SK-N-SH (cell line): ENCODE data around the gene POU6F2. TPM values are rescaled to one million over a fixed set of nuclear protein-coding genes. Genes with fewer than 3 reads are reported as not detected.

Experiments
- CTCF ChIA-PET: fragments of 300-600, 350-600 bp; formaldehyde crosslinking; extraction: SDS; loops from one replicate; lab custom pipeline; 2021; lab: Yijun Ruan, JAX
- POLR2A ChIA-PET: fragments of 350-600 bp; sonication (Branson Sonifier 250); formaldehyde crosslinking; extraction: SDS; loops from one replicate; lab custom pipeline; 2020; ENCODE audit warnings: antibody characterized with exemption, inconsistent platforms; lab: Yijun Ruan, JAX
- DNase-seq: peaks from one replicate; pipeline ENCODE4 v3.0.0; 2012
- H2AFZ ChIP-seq: fragments of 200-600 bp; sonication (generic); 2 replicates; pipeline ENCODE4 v1.8.1; 2016; ENCODE audit warnings: antibody characterized with exemption, mild to moderate bottlenecking, low read depth
- H3F3A ChIP-seq: fragments of 200-600 bp; sonication (generic); replicated peaks from 2 replicates; pipeline ENCODE3; 2016; ENCODE audit warnings: antibody characterized with exemption, mild to moderate bottlenecking; ENCODE audit not compliant: insufficient read depth
- H3K27ac ChIP-seq, 2 experiments: fragments of 200-500 bp in 1 of 2; fragments of 200-600 bp in 1 of 2; sonication (Bioruptor generic) in 1 of 2; sonication (generic), shearing (Covaris generic) in 1 of 2; 2 replicates each; pipeline versions ENCODE4 v1.5.1 to v1.6.1; 2014 to 2016; ENCODE audit warnings: low read depth in 2 of 2, inconsistent platforms in 1 of 2, low read length in 1 of 2, mild to moderate bottlenecking in 1 of 2, mixed read lengths in 1 of 2
- H3K27me3 ChIP-seq: fragments of 200-600 bp; sonication (generic), shearing (Covaris generic); 2 replicates; pipeline ENCODE4 v1.6.1; 2016; ENCODE audit warnings: mixed run types; ENCODE audit not compliant: insufficient read depth
- H3K36me3 ChIP-seq, 2 experiments: fragments of 200-500 bp in 1 of 2; fragments of 200-600 bp in 1 of 2; sonication (Bioruptor generic) in 1 of 2; sonication (generic) in 1 of 2; replicated peaks in 1 of 2; 2 replicates each; pipeline versions ENCODE3 to v1.5.1; 2014 to 2016; ENCODE audit warnings: low read length in 1 of 2, mild to moderate bottlenecking in 1 of 2; ENCODE audit not compliant: insufficient read depth in 2 of 2, control insufficient read depth in 1 of 2
- H3K4me1 ChIP-seq, 2 experiments: fragments of 200-500 bp in 1 of 2; fragments of 200-600 bp in 1 of 2; sonication (Bioruptor generic) in 1 of 2; sonication (generic), shearing (Covaris generic) in 1 of 2; 2 replicates each; pipeline versions ENCODE4 v1.5.1 to v1.6.1; 2014 to 2016; ENCODE audit warnings: low read depth in 1 of 2, low read length in 1 of 2, mixed run types in 1 of 2; ENCODE audit not compliant: insufficient read depth in 2 of 2, control insufficient read depth in 1 of 2
- H3K4me2 ChIP-seq: fragments of 200-600 bp; sonication (generic), shearing (Covaris generic); 2 replicates; pipeline ENCODE4 v1.6.1; 2017; ENCODE audit warnings: mixed run types
- H3K4me3 ChIP-seq, 2 experiments: fragments of 200-500 bp in 1 of 2; fragments of 200-600 bp in 1 of 2; sonication (Bioruptor generic) in 1 of 2; sonication (generic), shearing (Covaris generic) in 1 of 2; 2 replicates each; pipeline versions ENCODE4 v1.5.1 to v1.8.1; 2014 to 2016; ENCODE audit warnings: low read depth in 2 of 2, inconsistent platforms in 1 of 2, low read length in 1 of 2, mild to moderate bottlenecking in 1 of 2, mixed read lengths in 1 of 2, moderate library complexity in 1 of 2
- H3K79me2 ChIP-seq: fragments of 200-600 bp; sonication (generic); 2 replicates; pipeline ENCODE4 v1.8.1; 2017; ENCODE audit warnings: mild to moderate bottlenecking; ENCODE audit not compliant: insufficient read depth
- H3K9ac ChIP-seq: fragments of 200-600 bp; sonication (generic); 2 replicates; pipeline ENCODE4 v1.6.1; 2017; ENCODE audit warnings: mixed run types
- H3K9me2 ChIP-seq: fragments of 200-600 bp; sonication (generic); 2 replicates; pipeline ENCODE4 v1.6.1; 2017; ENCODE audit warnings: mixed run types
- H3K9me3 ChIP-seq: fragments of 200-600 bp; sonication (generic); 2 replicates; pipeline ENCODE4 v1.6.1; 2017; ENCODE audit warnings: mixed run types, mild to moderate bottlenecking, moderate library complexity
- H4K20me1 ChIP-seq: fragments of 200-600 bp; sonication (generic); 2 replicates; pipeline ENCODE4 v1.6.1; 2017; ENCODE audit warnings: mild to moderate bottlenecking, mixed run types; ENCODE audit not compliant: insufficient read depth
- CTCF ChIP-seq: fragments of 200-600 bp; sonication (generic); IDR thresholded peaks from 2 replicates; pipeline ENCODE4 v1.6.1; 2017; ENCODE audit warnings: antibody characterized with exemption, mild to moderate bottlenecking, moderate library complexity
- ELF1 ChIP-seq: IDR thresholded peaks from 2 replicates; pipeline ENCODE4 v1.4.0; 2012
- EZH2phosphoT487 ChIP-seq: fragments of 200-600 bp; sonication (generic); IDR thresholded peaks from 2 replicates; pipeline ENCODE4 v1.6.1; 2017; ENCODE audit warnings: low read depth, mixed run types, mild to moderate bottlenecking, antibody characterized with exemption, moderate library complexity, borderline replicate concordance
- FOXM1 ChIP-seq: IDR thresholded peaks from 2 replicates; pipeline ENCODE4 v1.4.0; 2012; ENCODE audit warnings: low read depth, mild to moderate bottlenecking
- GABPA ChIP-seq: IDR thresholded peaks from 2 replicates; pipeline ENCODE4 v1.4.0; 2012; ENCODE audit warnings: low read depth, mild to moderate bottlenecking
- GATA2 ChIP-seq: sonication (generic); formaldehyde crosslinking; IDR thresholded peaks from 2 replicates; pipeline ENCODE4 v1.5.0; 2020; ENCODE audit warnings: mild to moderate bottlenecking, missing genetic modification reagents
- IRF3 ChIP-seq: fragments of 150-350 bp; IDR thresholded peaks from 2 replicates; pipeline ENCODE4 v1.6.1; 2016; ENCODE audit warnings: mild to moderate bottlenecking, low read depth, low read length
- MAX ChIP-seq: IDR thresholded peaks from 2 replicates; pipeline ENCODE4 v1.4.0; 2012; ENCODE audit warnings: low read depth
- NFIC ChIP-seq: IDR thresholded peaks from 2 replicates; pipeline ENCODE4 v1.4.0; 2012; ENCODE audit warnings: borderline replicate concordance
- NRF1 ChIP-seq: IDR thresholded peaks from 2 replicates; pipeline ENCODE4 v1.6.1; 2012; ENCODE audit warnings: low read depth, mild to moderate bottlenecking, low read length
- POLR2AphosphoS5 ChIP-seq: IDR thresholded peaks from 2 replicates; pipeline ENCODE4 v1.6.1; 2012; ENCODE audit warnings: low read depth, low read length
- RCOR1 ChIP-seq: fragments of 150-350 bp; IDR thresholded peaks from 2 replicates; pipeline ENCODE4 v1.6.1; 2017; ENCODE audit warnings: antibody characterized with exemption, low read length
- RFX5 ChIP-seq: IDR thresholded peaks from 2 replicates; pipeline ENCODE4 v1.6.1; 2012; ENCODE audit warnings: mild to moderate bottlenecking, improper control_type of control experiment, low read length
- RXRA ChIP-seq: IDR thresholded peaks from 2 replicates; pipeline ENCODE4 v1.4.0; 2012; ENCODE audit warnings: low read depth, mild to moderate bottlenecking, borderline replicate concordance
- SIN3A ChIP-seq: IDR thresholded peaks from 2 replicates; pipeline ENCODE4 v1.6.1; 2012; ENCODE audit warnings: low read depth, mild to moderate bottlenecking, low read length, moderate library complexity, borderline replicate concordance
- SMC3 ChIP-seq: IDR thresholded peaks from 2 replicates; pipeline ENCODE4 v1.6.1; 2012; ENCODE audit warnings: low read depth, low read length, improper control_type of control experiment
- TEAD4 ChIP-seq: IDR thresholded peaks from 2 replicates; pipeline ENCODE4 v1.4.0; 2012; ENCODE audit warnings: mild to moderate bottlenecking, borderline replicate concordance; ENCODE audit not compliant: insufficient read depth
- USF2 ChIP-seq: fragments of 150-350 bp; IDR thresholded peaks from 2 replicates; pipeline ENCODE4 v1.6.1; 2017; ENCODE audit warnings: antibody characterized with exemption, low read length, low read depth, borderline replicate concordance
- YY1 ChIP-seq: IDR thresholded peaks from 2 replicates; pipeline ENCODE4 v1.4.0; 2012; ENCODE audit warnings: low read depth, mild to moderate bottlenecking
- WGBS: methylation state at CpG from one replicate; pipeline ENCODE4 v1.1.6; 2017; ENCODE audit warnings: low lambda C conversion rate; 5-methylcytosine and 5-hydroxymethylcytosine counted together
- polyA plus RNA-seq, 3 experiments: library from polyadenylated mRNA; depleted of rRNA; stranded (reverse); fragments of >200 nt; gene quantifications; 2 replicates each; pipeline ENCODE4 v1.2.3, GENCODE V29; 2012

Gene POU6F2
- polyA plus RNA-seq, 1 of the 3 experiments (the other 2 are of a cell fraction), result under 0.01 TPM

- Histone ChIP-seq H2AFZ (no peak overlapping the region), H3K27me3 (peaks cover 5% of the 10 kb centered on the region; the same call in 1 of the 2 replicates), H3K9me2 (no peaks in the 10 kb centered on the region), H4K20me1 (no peaks in the 10 kb centered on the region), H3F3A (no peaks in the 10 kb centered on the region), H3K4me1 (no peaks in the 10 kb centered on the region), H3K4me3 (no peak overlapping the region), H3K4me2 (no peak overlapping the region), H3K9me3 (no peaks in the 10 kb centered on the region), H3K27ac (no peak overlapping the region), H3K79me2 (no peaks in the 10 kb centered on the region), H3K36me3 (no peaks in the 10 kb centered on the region), H3K9ac (no peak overlapping the region)
- DNase-seq, result no peak
- CTCF ChIA-PET, result no interaction called here
- TF ChIP-seq YY1 (no peak), TEAD4 (no peak), MAX (no peak), SIN3A (no peak), USF2 (no peak), CTCF (no peak), POLR2AphosphoS5 (no peak), IRF3 (no peak), RFX5 (no peak), RXRA (no peak), NFIC (no peak), FOXM1 (no peak), RCOR1 (no peak), NRF1 (no peak), ELF1 (no peak), GATA2 (CRISPR knock-in tag) (no peak), GABPA (no peak), EZH2phosphoT487 (no peak), SMC3 (no peak)
- POLR2A ChIA-PET, result no interaction called here
- 4% methylated on average over 3 of the region's 3 CpGs for WGBS
Measured at GRCh38 chr7:39211581-39211980, 233.9 kb downstream of the POU6F2 start.
